GM10266 (cell line): ENCODE measurements around the gene URM1.

Experiments used
- DNase-seq: peaks from one replicate; pipeline ENCODE4 v3.0.0; 2012; ENCODE audit errors: extremely low spot score
- CTCF ChIP-seq: IDR thresholded peaks from 2 replicates; pipeline ENCODE4 v1.5.1; 2012; ENCODE audit warnings: mild to moderate bottlenecking, low read depth; ENCODE audit not compliant: control insufficient read depth, insufficient read depth; ENCODE audit errors: missing control alignments

URM1 gene

GRCh38 chr9:128370752-128371629 lies at the start of gene URM1:
Gene URM1 (plus strand): TSS chr9:128371374. CDS start chr9:128371381, 7 bp downstream.
- peak; percentile 96 for DNase-seq
- no peak for TF ChIP-seq CTCF

GRCh38 chr9:128321879-128322403 lies 49.2 kb upstream of the URM1 start:
- TF ChIP-seq CTCF = no peak
- DNase-seq = no peak

GRCh38 chr9:128322404-128323211 lies 48.6 kb upstream of the URM1 start, which contains the start of the genes COQ4 and TRUB2:
Gene COQ4 (plus strand): TSS chr9:128322839. CDS start chr9:128322859, 20 bp downstream.
Gene TRUB2 (minus strand): TSS chr9:128322447. CDS start chr9:128322408, 39 bp downstream.
- DNase-seq = peak; percentile 95
- no peak for TF ChIP-seq CTCF

- no peak for DNase-seq
- TF ChIP-seq CTCF = no peak
These were observed 47.9 kb upstream of the URM1 start for GRCh38 chr9:128323212-128323730.

GRCh38 chr9:128323791-128324190 lies 47.4 kb upstream of the URM1 start:
- no peak for TF ChIP-seq CTCF
- DNase-seq = no peak

- TF ChIP-seq CTCF = no peak
- no peak for DNase-seq
These were observed 46.8 kb upstream of the URM1 start for GRCh38 chr9:128324401-128324800.

GRCh38 chr9:128325629-128326028 lies 45.5 kb upstream of the URM1 start:
- no peak for DNase-seq
- no peak for TF ChIP-seq CTCF
